PC-9 (cell line): ENCODE results near the gene TMEM74B. TPM values are rescaled to one million over a fixed set of nuclear protein-coding genes. Genes with fewer than 3 reads are reported as not detected.

Experiments
- BruUV-seq: library from RNA; stranded (reverse); fragments of 400-500 nt; replicated peaks from 2 replicates; lab custom pipeline; 2021; lab: Mats Ljungman, UMichigan
- CTCF ChIA-PET: fragments of 300-600 bp; sonication (Branson Sonifier 250); formaldehyde crosslinking; loops from one replicate; lab custom pipeline; 2022; ENCODE audit warnings: antibody characterized with exemption; lab: Charles Lee
- POLR2A ChIA-PET: fragments of 300-600 bp; sonication (Branson Sonifier 250); formaldehyde crosslinking; loops from one replicate; lab custom pipeline; 2022; ENCODE audit warnings: antibody characterized with exemption; ENCODE audit not compliant: unreplicated experiment; lab: Charles Lee
- DNase-seq, 2 experiments: peaks; one replicate each; pipeline versions ENCODE4 v3.0.0 to v3.0.0-alpha.2; 2015 to 2022; ENCODE audit warnings: mixed read lengths in 1 of 2
- H2AFZ ChIP-seq: fragments of 200-600 bp; sonication (generic); 2 replicates; pipeline ENCODE4 v1.8.1; 2017; ENCODE audit warnings: antibody characterized with exemption
- H3F3A ChIP-seq: fragments of 200-600 bp; sonication (generic); 2 replicates; pipeline ENCODE4 v1.8.1; 2017; ENCODE audit warnings: antibody characterized with exemption, mild to moderate bottlenecking, low read depth; ENCODE audit not compliant: insufficient read depth
- H3K27ac ChIP-seq: fragments of 200-600 bp; sonication (generic); 2 replicates; pipeline ENCODE4 v1.6.1; 2016; ENCODE audit warnings: mixed run types
- H3K27me3 ChIP-seq: fragments of 200-600 bp; sonication (generic); 2 replicates; pipeline ENCODE4 v1.6.1; 2016; ENCODE audit warnings: low read depth, mixed run types; ENCODE audit not compliant: insufficient read depth
- H3K36me3 ChIP-seq: fragments of 200-600 bp; sonication (generic); 2 replicates; pipeline ENCODE4 v1.6.1; 2016; ENCODE audit warnings: low read depth, mixed run types
- H3K4me1 ChIP-seq: fragments of 200-600 bp; sonication (generic); replicated peaks from 2 replicates; pipeline ENCODE4 v1.6.1; 2016; ENCODE audit warnings: mixed run types; ENCODE audit not compliant: insufficient read depth
- H3K4me2 ChIP-seq: fragments of 200-600 bp; sonication (generic); 2 replicates; pipeline ENCODE4 v1.6.1; 2017; ENCODE audit warnings: mixed run types
- H3K4me3 ChIP-seq: fragments of 200-600 bp; sonication (generic); 2 replicates; pipeline ENCODE4 v1.6.1; 2016; ENCODE audit warnings: mixed run types
- H3K79me2 ChIP-seq: fragments of 200-600 bp; sonication (generic); 2 replicates; pipeline ENCODE4 v1.6.1; 2017; ENCODE audit warnings: low read depth, mixed run types
- H3K9me2 ChIP-seq: fragments of 200-600 bp; sonication (generic); 2 replicates; pipeline ENCODE4 v1.8.1; 2017; ENCODE audit warnings: mild to moderate bottlenecking; ENCODE audit not compliant: insufficient read depth
- H3K9me3 ChIP-seq: fragments of 200-600 bp; sonication (generic); 2 replicates; pipeline ENCODE4 v1.8.1; 2016; ENCODE audit warnings: low read depth; ENCODE audit not compliant: insufficient read depth
- H4K20me1 ChIP-seq: fragments of 200-600 bp; sonication (generic); 2 replicates; pipeline ENCODE4 v1.8.1; 2017; ENCODE audit not compliant: insufficient read depth
- CTCF ChIP-seq: fragments of 200-600 bp; sonication (generic); conservative IDR thresholded peaks from 2 replicates; pipeline ENCODE4 v1.6.1; 2017; ENCODE audit warnings: mixed run types, antibody characterized with exemption, mild to moderate bottlenecking, moderate library complexity
- EZH2 ChIP-seq: fragments of 200-600 bp; sonication (generic); IDR thresholded peaks from 2 replicates; pipeline ENCODE4 v1.8.0; 2017; ENCODE audit warnings: antibody characterized with exemption, low read depth
- intact Hi-C: fragments of 100-400 bp; cut with micrococcal nuclease; formaldehyde crosslinking; loops from one replicate; pipeline ENCODE4 v1.10.0; 2022; ENCODE audit not compliant: unreplicated experiment
- total RNA-seq: library from RNA; stranded (reverse); gene quantifications from 2 replicates; pipeline ENCODE4 v1.2.3, GENCODE V29; 2021

The TMEM74B gene
- total RNA-seq, 1 experiment from 2014 or later: 0.44 TPM

DNA sequence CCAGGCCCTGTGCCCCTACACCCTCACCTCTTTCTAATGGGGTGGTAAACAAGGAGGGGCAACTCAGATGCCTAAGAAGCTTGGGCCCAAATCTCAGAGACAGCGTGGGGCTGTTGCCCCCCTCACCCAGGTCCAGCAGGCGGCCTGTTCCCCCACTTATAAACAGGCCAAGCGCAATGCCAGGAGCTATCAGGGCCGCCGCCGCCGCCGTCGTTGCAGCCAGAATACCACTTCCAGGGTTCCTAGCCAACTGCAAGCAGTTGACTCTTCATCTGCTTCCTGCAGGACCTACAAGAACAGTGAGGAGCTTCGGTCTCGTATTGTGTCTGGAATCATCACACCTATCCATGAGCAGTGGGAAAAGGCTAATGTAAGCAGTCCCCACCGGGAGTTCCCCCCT, 49.9 kb downstream of the TMEM74B start:
- Histone ChIP-seq H4K20me1 (peaks cover 28% of the 10 kb centered on the region), H3K9me3 (no peaks in the 10 kb centered on the region), H3K79me2 (no peaks in the 10 kb centered on the region), H3K4me3 (no peak overlapping the region), H3K4me1 (no peaks in the 10 kb centered on the region), H3K36me3 (peaks cover 17% of the 10 kb centered on the region; the same call in 1 of the 2 replicates), H3K9me2 (no peaks in the 10 kb centered on the region), H3K4me2 (no peak overlapping the region), H3K27ac (no peak overlapping the region), H3K27me3 (no peaks in the 10 kb centered on the region), H3F3A (no peaks in the 10 kb centered on the region), H2AFZ (no peak overlapping the region)
- TF ChIP-seq EZH2 (no peak), CTCF (no peak)
- DNase-seq: no peak
- ChIA-PET CTCF (no interaction called here), POLR2A (interaction anchor here (1.0 kb wide), 1 partner anchor 304 kb away, joined by 4 read pairs; no protein-coding TSS in a partner anchor)
- intact Hi-C loops: no loop called here
- BruUV-seq: no TSS peak

DNA sequence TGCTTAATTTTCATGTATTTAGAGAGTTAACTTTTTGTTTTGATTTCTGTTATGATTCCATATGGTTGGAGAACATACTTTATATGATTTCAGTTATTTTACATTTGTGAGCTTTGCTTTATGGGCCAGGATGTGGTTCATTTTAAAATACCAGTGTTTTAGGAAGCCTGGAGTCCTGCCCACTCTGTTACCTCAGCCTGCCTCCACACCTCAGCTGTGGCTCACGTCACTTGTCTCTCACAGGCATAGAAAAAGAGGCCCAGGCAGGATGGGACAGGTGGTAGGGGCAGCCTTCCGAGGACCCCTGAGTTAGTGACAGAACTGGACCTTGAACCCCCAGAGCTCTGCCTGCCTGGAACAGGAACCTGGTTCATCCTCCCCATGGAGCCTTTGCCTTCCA, 50.4 kb downstream of the TMEM74B start:
- POLR2A ChIA-PET: interaction anchor here (1.0 kb wide), 1 partner anchor 303 kb away, joined by 4 read pairs; no protein-coding TSS in a partner anchor
- no peaks in the 10 kb centered on the region for H3K79me2 ChIP-seq
- no peak overlapping the region for H3K4me3 ChIP-seq
- no peak overlapping the region for H2AFZ ChIP-seq
- no peaks in the 10 kb centered on the region for H3F3A ChIP-seq
- H3K36me3 ChIP-seq: peaks cover 22% of the 10 kb centered on the region
- H4K20me1 ChIP-seq: peaks cover 28% of the 10 kb centered on the region
- no peaks in the 10 kb centered on the region for H3K9me3 ChIP-seq
- H3K27me3 ChIP-seq: no peaks in the 10 kb centered on the region
- no peaks in the 10 kb centered on the region for H3K4me1 ChIP-seq
- intact Hi-C loops: no loop called here
- no TSS peak for BruUV-seq
- H3K4me2 ChIP-seq: no peak overlapping the region
- no peak for DNase-seq
- H3K9me2 ChIP-seq: no peaks in the 10 kb centered on the region
- CTCF ChIA-PET: no interaction called here
- no peak overlapping the region for H3K27ac ChIP-seq
- TF ChIP-seq CTCF: no peak
- TF ChIP-seq EZH2: no peak

DNA sequence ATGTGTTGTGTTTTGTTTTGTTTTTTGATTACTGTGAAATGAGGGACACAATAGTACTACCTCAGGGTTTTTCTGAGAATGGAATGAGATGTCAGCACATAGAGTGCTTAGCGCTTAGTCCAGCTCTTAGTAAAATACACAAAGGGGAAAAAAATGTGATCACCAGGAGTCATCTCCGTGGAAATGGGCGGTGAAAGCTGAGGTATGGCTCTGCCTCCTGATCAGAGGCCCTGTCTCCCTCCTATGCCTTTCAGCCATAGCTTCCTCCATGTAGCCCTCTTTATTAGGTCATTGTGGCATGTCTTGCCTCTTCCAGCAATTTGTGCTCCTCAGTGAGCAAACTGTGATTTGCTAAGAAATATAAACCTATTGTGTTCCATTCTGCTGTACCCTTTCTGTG, 53.4 kb downstream of the TMEM74B start:
- TF ChIP-seq EZH2: no peak
- no peak for TF ChIP-seq CTCF
- no TSS peak for BruUV-seq

More for the DNA sequence above, 53.4 kb downstream of the TMEM74B start:
- peaks cover 15% of the 10 kb centered on the region for H4K20me1 ChIP-seq
- ChIA-PET POLR2A (no interaction called here), CTCF (no interaction called here)
- no peaks in the 10 kb centered on the region for H3K4me1 ChIP-seq
- H3K36me3 ChIP-seq: peaks cover 26% of the 10 kb centered on the region
- no peaks in the 10 kb centered on the region for H3F3A ChIP-seq
- no peak overlapping the region for H3K4me2 ChIP-seq
- H3K27me3 ChIP-seq: no peaks in the 10 kb centered on the region
- intact Hi-C loops: no loop called here
- H3K79me2 ChIP-seq: no peaks in the 10 kb centered on the region
- H3K4me3 ChIP-seq: no peak overlapping the region
- no peak overlapping the region for H2AFZ ChIP-seq
- no peak overlapping the region for H3K27ac ChIP-seq
- no peaks in the 10 kb centered on the region for H3K9me3 ChIP-seq
- no peak for DNase-seq
- H3K9me2 ChIP-seq: no peaks in the 10 kb centered on the region
